SK-N-SH (cell line): Measurements from ENCODE around the gene DSG3.

Experiments
- CTCF ChIP-seq: fragments of 200-600 bp; sonication (generic); IDR thresholded peaks from 2 replicates; pipeline ENCODE4 v1.6.1; 2017; ENCODE audit warnings: antibody characterized with exemption, mild to moderate bottlenecking, moderate library complexity
- EP300 ChIP-seq, 2 experiments: IDR thresholded peaks; 2 replicates each; pipeline versions ENCODE4 v1.4.0 to v1.6.1; 2012; ENCODE audit warnings: borderline replicate concordance in 1 of 2, low read depth in 1 of 2, low read length in 1 of 2
- GATA2 ChIP-seq: sonication (generic); formaldehyde crosslinking; IDR thresholded peaks from 2 replicates; pipeline ENCODE4 v1.5.0; 2020; ENCODE audit warnings: mild to moderate bottlenecking, missing genetic modification reagents
- MAX ChIP-seq: IDR thresholded peaks from 2 replicates; pipeline ENCODE4 v1.4.0; 2012; ENCODE audit warnings: low read depth
- MXI1 ChIP-seq: IDR thresholded peaks from 2 replicates; pipeline ENCODE4 v1.6.1; 2012; ENCODE audit warnings: mild to moderate bottlenecking, low read depth, low read length, improper control_type of control experiment
- POLR2AphosphoS5 ChIP-seq: IDR thresholded peaks from 2 replicates; pipeline ENCODE4 v1.6.1; 2012; ENCODE audit warnings: low read depth, low read length
- TAF1 ChIP-seq: IDR thresholded peaks from 2 replicates; pipeline ENCODE4 v1.6.1; 2012; ENCODE audit warnings: low read depth, mild to moderate bottlenecking, low read length, moderate library complexity, borderline replicate concordance
- TF ChIP-seq, protein P1 (sequence below): fragments of 150-350 bp; IDR thresholded peaks from 2 replicates; pipeline ENCODE4 v1.6.1; 2017; ENCODE audit warnings: antibody characterized with exemption, low read length, low read depth, borderline replicate concordance

- TF ChIP-seq TAF1, result no peak
- no peak for TF ChIP-seq CTCF
- no peak for TF ChIP-seq MXI1
- no peak for TF ChIP-seq GATA2 (CRISPR knock-in tag)
- no peak for TF ChIP-seq POLR2AphosphoS5
- TF ChIP-seq MAX, result no peak
- TF ChIP-seq EP300 (IDR thresholded peaks at IDR 0.05; ENCODE audit: borderline replicate concordance in 1 of 2, low read depth in 1 of 2, low read length in 1 of 2), result no peak
- TF ChIP-seq, protein P1, sequence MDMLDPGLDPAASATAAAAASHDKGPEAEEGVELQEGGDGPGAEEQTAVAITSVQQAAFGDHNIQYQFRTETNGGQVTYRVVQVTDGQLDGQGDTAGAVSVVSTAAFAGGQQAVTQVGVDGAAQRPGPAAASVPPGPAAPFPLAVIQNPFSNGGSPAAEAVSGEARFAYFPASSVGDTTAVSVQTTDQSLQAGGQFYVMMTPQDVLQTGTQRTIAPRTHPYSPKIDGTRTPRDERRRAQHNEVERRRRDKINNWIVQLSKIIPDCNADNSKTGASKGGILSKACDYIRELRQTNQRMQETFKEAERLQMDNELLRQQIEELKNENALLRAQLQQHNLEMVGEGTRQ, result no peak
Observed at GRCh38 chr18:31469629-31470028, 22.1 kb downstream of the DSG3 start.
